ENCODE results near the gene GPC5. TPM values are rescaled to one million over a fixed set of nuclear protein-coding genes. Genes with fewer than 3 reads are reported as not detected.

GPC5 gene
- total and polyA plus RNA-seq, 3 experiments from 2014 or later: 0.08 to 0.39 (median 0.13) TPM

- H3K4me1 ChIP-seq (ENCODE audit: insufficient read depth, low read length): no peaks in the 10 kb centered on the region
- no peaks in the 10 kb centered on the region for H3K27me3 ChIP-seq (ENCODE audit: insufficient read depth, low read length, poor library complexity, severe bottlenecking)
- H3K9me3 ChIP-seq (ENCODE audit: low read length): no peaks in the 10 kb centered on the region
- no peak overlapping the region for H3K27ac Mint-ChIP-seq
- no peak overlapping the region for H3K4me3 Mint-ChIP-seq
- no peaks in the 10 kb centered on the region for H3K4me1 Mint-ChIP-seq
- no peaks in the 10 kb centered on the region for H3K36me3 ChIP-seq (ENCODE audit: insufficient read depth, low read length)
- no peaks in the 10 kb centered on the region for H3K27me3 Mint-ChIP-seq
- POLR2A ChIA-PET: no interaction called here
- DNase-seq: no peak
- CTCF ChIA-PET: no interaction called here
- H3K27ac ChIP-seq (ENCODE audit: low read depth, low read length): no peak overlapping the region
- no peak overlapping the region for H3K4me3 ChIP-seq (ENCODE audit: low read length)
- H3K36me3 Mint-ChIP-seq: no peaks in the 10 kb centered on the region
- H3K9me3 Mint-ChIP-seq: peaks cover 5 to 12% (median 8%) of the 10 kb centered on the region in 5 donors
Observed at GRCh38 chr13:92418818-92419412, 1020.5 kb downstream of the GPC5 start.

GRCh38 chr13:92429231-92429630 is 1030.8 kb downstream of the GPC5 start:
- Mint-ChIP-seq H3K27ac (no peak overlapping the region), H3K4me1 (no peaks in the 10 kb centered on the region), H3K27me3 (no peaks in the 10 kb centered on the region), H3K9me3 (peaks cover 1 to 17% (median 3%) of the 10 kb centered on the region in 5 donors), H3K36me3 (no peaks in the 10 kb centered on the region), H3K4me3 (no peak overlapping the region)
- POLR2A ChIA-PET: no interaction called here
- Histone ChIP-seq H3K27me3 (ENCODE audit: insufficient read depth, low read length, poor library complexity, severe bottlenecking) (no peaks in the 10 kb centered on the region), H3K4me3 (ENCODE audit: low read length) (no peak overlapping the region), H3K36me3 (ENCODE audit: insufficient read depth, low read length) (no peaks in the 10 kb centered on the region), H3K27ac (ENCODE audit: low read depth, low read length) (no peak overlapping the region), H3K9me3 (ENCODE audit: low read length) (no peaks in the 10 kb centered on the region), H3K4me1 (ENCODE audit: insufficient read depth, low read length) (no peaks in the 10 kb centered on the region)
- no peak for DNase-seq
- CTCF ChIA-PET: no interaction called here

- Mint-ChIP-seq H3K9me3 (peaks cover 0 to 10% (median 3%) of the 10 kb centered on the region in 5 donors), H3K27ac (no peak overlapping the region), H3K4me1 (no peaks in the 10 kb centered on the region), H3K36me3 (no peaks in the 10 kb centered on the region), H3K27me3 (no peaks in the 10 kb centered on the region), H3K4me3 (no peak overlapping the region)
- H3K9me3 ChIP-seq (ENCODE audit: low read length): no peaks in the 10 kb centered on the region
- no peak overlapping the region for H3K27ac ChIP-seq (ENCODE audit: low read depth, low read length)
- ChIA-PET CTCF (no interaction called here), POLR2A (no interaction called here)
- H3K4me3 ChIP-seq (ENCODE audit: low read length): no peak overlapping the region
- H3K27me3 ChIP-seq (ENCODE audit: insufficient read depth, low read length, poor library complexity, severe bottlenecking): no peaks in the 10 kb centered on the region
- no peak for DNase-seq
- no peaks in the 10 kb centered on the region for H3K4me1 ChIP-seq (ENCODE audit: insufficient read depth, low read length)
- no peaks in the 10 kb centered on the region for H3K36me3 ChIP-seq (ENCODE audit: insufficient read depth, low read length)
Observed at GRCh38 chr13:92433386-92433785, 1035.0 kb downstream of the GPC5 start.

- POLR2A ChIA-PET: no interaction called here
- H3K27me3 ChIP-seq (ENCODE audit: insufficient read depth, low read length, poor library complexity, severe bottlenecking): no peaks in the 10 kb centered on the region
- H3K27me3 Mint-ChIP-seq: no peaks in the 10 kb centered on the region
- H3K9me3 Mint-ChIP-seq: peaks cover 0 to 15% (median 3%) of the 10 kb centered on the region in 5 donors
- H3K4me3 Mint-ChIP-seq: no peak overlapping the region
- H3K27ac ChIP-seq (ENCODE audit: low read depth, low read length): no peak overlapping the region
- no peaks in the 10 kb centered on the region for H3K4me1 ChIP-seq (ENCODE audit: insufficient read depth, low read length)
- no peak for DNase-seq
- no peaks in the 10 kb centered on the region for H3K36me3 Mint-ChIP-seq
- no peaks in the 10 kb centered on the region for H3K4me1 Mint-ChIP-seq
- no peak overlapping the region for H3K27ac Mint-ChIP-seq
- H3K9me3 ChIP-seq (ENCODE audit: low read length): no peaks in the 10 kb centered on the region
- no peaks in the 10 kb centered on the region for H3K36me3 ChIP-seq (ENCODE audit: insufficient read depth, low read length)
- CTCF ChIA-PET: no interaction called here
- no peak overlapping the region for H3K4me3 ChIP-seq (ENCODE audit: low read length)
Observed at GRCh38 chr13:92433963-92434362, 1035.5 kb downstream of the GPC5 start.

GRCh38 chr13:92436924-92437323 is 1038.5 kb downstream of the GPC5 start:
- Mint-ChIP-seq H3K4me3 (no peak overlapping the region), H3K4me1 (no peaks in the 10 kb centered on the region), H3K27me3 (no peaks in the 10 kb centered on the region), H3K27ac (no peak overlapping the region), H3K9me3 (peaks cover 3 to 16% (median 6%) of the 10 kb centered on the region in 5 donors), H3K36me3 (no peaks in the 10 kb centered on the region)
- no peaks in the 10 kb centered on the region for H3K36me3 ChIP-seq (ENCODE audit: insufficient read depth, low read length)
- no peaks in the 10 kb centered on the region for H3K9me3 ChIP-seq (ENCODE audit: low read length)
- no peak for DNase-seq
- ChIA-PET CTCF (no interaction called here), POLR2A (no interaction called here)
- no peak overlapping the region for H3K27ac ChIP-seq (ENCODE audit: low read depth, low read length)
- H3K27me3 ChIP-seq (ENCODE audit: insufficient read depth, low read length, poor library complexity, severe bottlenecking): no peaks in the 10 kb centered on the region
- H3K4me3 ChIP-seq (ENCODE audit: low read length): no peak overlapping the region
- no peaks in the 10 kb centered on the region for H3K4me1 ChIP-seq (ENCODE audit: insufficient read depth, low read length)

- H3K9me3 Mint-ChIP-seq: peaks cover 5 to 14% (median 9%) of the 10 kb centered on the region in 5 donors
- Histone ChIP-seq H3K27ac (ENCODE audit: low read depth, low read length) (no peak overlapping the region), H3K4me3 (ENCODE audit: low read length) (no peak overlapping the region), H3K27me3 (ENCODE audit: insufficient read depth, low read length, poor library complexity, severe bottlenecking) (no peaks in the 10 kb centered on the region), H3K4me1 (ENCODE audit: insufficient read depth, low read length) (no peaks in the 10 kb centered on the region), H3K9me3 (ENCODE audit: low read length) (no peaks in the 10 kb centered on the region), H3K36me3 (ENCODE audit: insufficient read depth, low read length) (no peaks in the 10 kb centered on the region)
- no peaks in the 10 kb centered on the region for H3K27me3 Mint-ChIP-seq
- ChIA-PET CTCF (no interaction called here), POLR2A (no interaction called here)
- no peak overlapping the region for H3K27ac Mint-ChIP-seq
- H3K36me3 Mint-ChIP-seq: no peaks in the 10 kb centered on the region
- no peaks in the 10 kb centered on the region for H3K4me1 Mint-ChIP-seq
- DNase-seq: no peak
- H3K4me3 Mint-ChIP-seq: no peak overlapping the region
Observed at GRCh38 chr13:92444244-92444643, 1045.8 kb downstream of the GPC5 start.

- Mint-ChIP-seq H3K9me3 (peaks cover 2 to 10% (median 7%) of the 10 kb centered on the region in 5 donors), H3K4me3 (no peak overlapping the region), H3K27ac (no peak overlapping the region), H3K4me1 (no peaks in the 10 kb centered on the region), H3K36me3 (no peaks in the 10 kb centered on the region), H3K27me3 (no peaks in the 10 kb centered on the region)
- DNase-seq: no peak
- Histone ChIP-seq H3K4me3 (ENCODE audit: low read length) (no peak overlapping the region), H3K4me1 (ENCODE audit: insufficient read depth, low read length) (no peaks in the 10 kb centered on the region), H3K36me3 (ENCODE audit: insufficient read depth, low read length) (no peaks in the 10 kb centered on the region), H3K9me3 (ENCODE audit: low read length) (no peaks in the 10 kb centered on the region), H3K27ac (ENCODE audit: low read depth, low read length) (no peak overlapping the region), H3K27me3 (ENCODE audit: insufficient read depth, low read length, poor library complexity, severe bottlenecking) (no peaks in the 10 kb centered on the region)
- ChIA-PET POLR2A (no interaction called here), CTCF (no interaction called here)
Observed at GRCh38 chr13:92451060-92451459, 1052.6 kb downstream of the GPC5 start.

- Mint-ChIP-seq H3K27ac (no peak overlapping the region), H3K27me3 (no peaks in the 10 kb centered on the region), H3K4me1 (no peaks in the 10 kb centered on the region), H3K9me3 (peaks cover 0 to 8% (median 2%) of the 10 kb centered on the region in 5 donors), H3K36me3 (no peaks in the 10 kb centered on the region), H3K4me3 (no peak overlapping the region)
- no peaks in the 10 kb centered on the region for H3K27me3 ChIP-seq (ENCODE audit: insufficient read depth, low read length, poor library complexity, severe bottlenecking)
- no peak overlapping the region for H3K4me3 ChIP-seq (ENCODE audit: low read length)
- no peaks in the 10 kb centered on the region for H3K9me3 ChIP-seq (ENCODE audit: low read length)
- H3K27ac ChIP-seq (ENCODE audit: low read depth, low read length): no peak overlapping the region
- CTCF ChIA-PET: no interaction called here
- POLR2A ChIA-PET: no interaction called here
- no peaks in the 10 kb centered on the region for H3K36me3 ChIP-seq (ENCODE audit: insufficient read depth, low read length)
- no peaks in the 10 kb centered on the region for H3K4me1 ChIP-seq (ENCODE audit: insufficient read depth, low read length)
- no peak for DNase-seq
Observed at GRCh38 chr13:92452840-92453239, 1054.4 kb downstream of the GPC5 start.

- H3K36me3 Mint-ChIP-seq: peaks cover 0 to 1% (median 0%) of the 10 kb centered on the region in 3 donors
- H3K9me3 ChIP-seq (ENCODE audit: low read length): no peaks in the 10 kb centered on the region
- H3K4me3 Mint-ChIP-seq: no peak overlapping the region
Observed at GRCh38 chr13:92459306-92459705, 1060.9 kb downstream of the GPC5 start.

More at GRCh38 chr13:92459306-92459705, 1060.9 kb downstream of the GPC5 start:
- H3K4me3 ChIP-seq (ENCODE audit: low read length): no peak overlapping the region
- Mint-ChIP-seq H3K4me1 (no peaks in the 10 kb centered on the region), H3K27ac (no peak overlapping the region), H3K9me3 (peaks cover 0 to 5% (median 4%) of the 10 kb centered on the region in 5 donors), H3K27me3 (no peaks in the 10 kb centered on the region)
- ChIA-PET CTCF (no interaction called here), POLR2A (no interaction called here)
- H3K36me3 ChIP-seq (ENCODE audit: insufficient read depth, low read length): no peaks in the 10 kb centered on the region
- DNase-seq: no peak
- H3K4me1 ChIP-seq (ENCODE audit: insufficient read depth, low read length): no peaks in the 10 kb centered on the region
- H3K27me3 ChIP-seq (ENCODE audit: insufficient read depth, low read length, poor library complexity, severe bottlenecking): no peaks in the 10 kb centered on the region
- no peak overlapping the region for H3K27ac ChIP-seq (ENCODE audit: low read depth, low read length)
